Lower leg skin (tissue), 3 donors: Measurements from ENCODE around the gene TDRD7.

Source experiments
- POLR2A ChIP-seq, 2 donors: fragments of 450-650 bp; IDR thresholded peaks; one replicate each; pipeline ENCODE4 v1.6.1; 2016 to 2017; ENCODE audit warnings: antibody characterized with exemption in 2 of 2, mild to moderate bottlenecking in 1 of 2, moderate library complexity in 1 of 2
- TF ChIP-seq, protein P1 (sequence below), 3 donors: fragments of 450-650 bp; IDR thresholded peaks; one replicate each; pipeline ENCODE4 v1.5.1; 2016; ENCODE audit warnings: antibody characterized with exemption in 3 of 3, mild to moderate bottlenecking in 3 of 3, moderate library complexity in 2 of 3

DNA sequence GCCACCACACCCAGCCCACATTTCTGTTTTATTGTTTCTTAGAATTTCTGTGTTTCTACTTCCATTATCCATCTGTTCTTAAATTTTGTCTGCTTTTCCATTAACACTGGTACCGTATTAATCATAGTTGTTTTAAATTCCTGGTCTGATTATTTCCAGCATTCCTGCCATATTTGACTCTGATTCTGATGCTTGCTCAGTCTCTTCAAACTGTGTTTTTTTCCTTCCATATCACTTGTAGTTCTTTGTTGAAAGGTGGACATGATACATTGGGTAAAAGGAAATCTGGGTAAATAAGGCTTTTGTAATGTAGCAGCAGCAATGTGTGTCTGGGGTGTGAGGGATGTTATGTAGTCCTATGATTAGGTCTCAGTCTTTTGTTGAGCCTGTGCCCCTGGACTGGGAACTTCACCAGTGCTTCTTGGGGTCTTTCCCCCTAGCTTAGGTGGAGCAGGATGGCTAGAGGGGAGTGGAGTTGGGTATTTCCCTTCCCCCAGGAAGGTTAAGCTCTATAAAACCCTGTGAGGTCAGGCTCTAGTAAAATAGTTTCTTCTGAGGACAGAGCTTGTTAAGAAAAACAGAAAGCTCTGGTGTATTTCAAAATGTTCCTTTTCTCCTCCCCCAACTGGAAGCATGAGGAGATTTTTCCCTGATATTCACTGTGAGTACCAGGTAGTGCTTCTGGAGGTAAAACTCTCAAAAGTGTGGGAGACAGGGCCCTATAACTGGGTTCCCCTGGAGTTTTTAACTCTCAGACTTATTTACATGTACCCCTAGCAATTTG lies 79.5 kb downstream of the TDRD7 start:
- TF ChIP-seq, protein P1, sequence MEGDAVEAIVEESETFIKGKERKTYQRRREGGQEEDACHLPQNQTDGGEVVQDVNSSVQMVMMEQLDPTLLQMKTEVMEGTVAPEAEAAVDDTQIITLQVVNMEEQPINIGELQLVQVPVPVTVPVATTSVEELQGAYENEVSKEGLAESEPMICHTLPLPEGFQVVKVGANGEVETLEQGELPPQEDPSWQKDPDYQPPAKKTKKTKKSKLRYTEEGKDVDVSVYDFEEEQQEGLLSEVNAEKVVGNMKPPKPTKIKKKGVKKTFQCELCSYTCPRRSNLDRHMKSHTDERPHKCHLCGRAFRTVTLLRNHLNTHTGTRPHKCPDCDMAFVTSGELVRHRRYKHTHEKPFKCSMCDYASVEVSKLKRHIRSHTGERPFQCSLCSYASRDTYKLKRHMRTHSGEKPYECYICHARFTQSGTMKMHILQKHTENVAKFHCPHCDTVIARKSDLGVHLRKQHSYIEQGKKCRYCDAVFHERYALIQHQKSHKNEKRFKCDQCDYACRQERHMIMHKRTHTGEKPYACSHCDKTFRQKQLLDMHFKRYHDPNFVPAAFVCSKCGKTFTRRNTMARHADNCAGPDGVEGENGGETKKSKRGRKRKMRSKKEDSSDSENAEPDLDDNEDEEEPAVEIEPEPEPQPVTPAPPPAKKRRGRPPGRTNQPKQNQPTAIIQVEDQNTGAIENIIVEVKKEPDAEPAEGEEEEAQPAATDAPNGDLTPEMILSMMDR (IDR thresholded peaks at IDR 0.05), result no peak
- TF ChIP-seq POLR2A (IDR thresholded peaks at IDR 0.05), result no peak
